ENCODE results near the gene SSC4D.
A peak's percentile ranks its signal among the peaks of the same experiment; 100 is the strongest.

The SSC4D gene

DNA sequence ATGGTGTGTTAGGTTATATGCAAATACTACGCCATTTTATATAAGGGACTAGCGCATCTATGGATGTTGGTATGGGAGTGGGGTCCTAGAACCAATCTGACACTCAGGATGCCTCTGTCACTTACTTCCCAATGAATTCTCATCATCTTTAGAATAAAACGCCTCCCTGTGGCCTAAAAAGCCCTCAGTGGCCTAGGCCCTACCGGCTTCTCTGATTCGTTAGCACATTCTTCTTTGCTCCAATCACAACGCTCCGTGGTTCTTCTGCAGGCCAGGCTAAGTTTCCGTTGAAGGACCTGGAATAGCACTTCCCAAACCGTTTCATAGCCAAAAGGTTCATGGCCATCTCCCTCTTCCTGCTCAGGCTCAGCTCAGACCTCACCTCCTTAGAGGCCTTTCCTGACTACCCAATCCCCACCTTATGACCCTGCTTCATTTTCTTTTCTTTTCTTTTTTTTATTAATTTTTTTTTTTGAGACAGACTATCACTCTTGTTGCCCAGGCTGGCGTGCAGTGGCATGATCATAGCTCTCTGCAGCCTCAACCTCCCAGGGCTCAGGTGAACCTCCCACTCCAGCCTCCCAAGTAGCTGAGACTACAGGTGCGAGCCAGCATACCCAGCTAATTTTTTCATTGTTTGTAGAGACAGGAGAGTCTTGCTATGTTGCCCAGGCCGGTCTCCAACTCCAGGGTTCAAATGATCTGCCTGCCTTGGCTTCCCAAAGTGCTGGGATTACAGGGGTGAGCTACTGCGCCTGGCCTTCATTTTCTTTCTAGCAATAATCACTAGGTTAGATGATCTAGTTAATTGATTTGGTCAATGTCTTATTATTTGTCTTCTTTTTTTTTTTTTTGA, 26.2 kb downstream of the SSC4D start:
- no peaks in the 10 kb centered on the region for H3K79me1 ChIP-seq (ENCODE audit: low read depth, low read length)
- H3K14ac ChIP-seq (ENCODE audit: low read length), result no peak overlapping the region
- H3K23ac ChIP-seq (ENCODE audit: low read depth, low read length, poor library complexity), result no peak overlapping the region
- no peaks in the 10 kb centered on the region for H3K36me3 ChIP-seq (replicated peaks in 1 of 2; ENCODE audit: control insufficient read depth in 2 of 2, insufficient read depth in 2 of 2, low read length in 2 of 2)
- H2AFZ ChIP-seq (ENCODE audit: low read length), result peak overlapping the region; percentile 28
- H3K9ac ChIP-seq (ENCODE audit: low read depth, low read length, poor library complexity), result no peak overlapping the region
- DNase-seq (ENCODE audit: low spot score), result no peak
- no peak overlapping the region for H2BK120ac ChIP-seq (ENCODE audit: low read depth, low read length)
- no peak overlapping the region for H2AK5ac ChIP-seq (ENCODE audit: low read depth, low read length)
- H4K8ac ChIP-seq (ENCODE audit: low read depth, low read length), result no peak overlapping the region
- H3K4me2 ChIP-seq (ENCODE audit: insufficient read depth, low read length, poor library complexity, severe bottlenecking), result no peak overlapping the region
- no peak overlapping the region for H3K4ac ChIP-seq (ENCODE audit: low read length)
- no peak overlapping the region for H4K91ac ChIP-seq (ENCODE audit: low read depth, low read length, poor library complexity)
- no peak overlapping the region for H3K4me3 ChIP-seq (ENCODE audit: low read length in 2 of 2)
- no peak overlapping the region for H2BK5ac ChIP-seq (ENCODE audit: low read length)
- no peaks in the 10 kb centered on the region for H3K27me3 ChIP-seq (ENCODE audit: control insufficient read depth in 3 of 3, insufficient read depth in 3 of 3, low read depth in 1 of 3, low read length in 3 of 3)
- no peak overlapping the region for H3K27ac ChIP-seq (replicated peaks; ENCODE audit: low read length)
- no peaks in the 10 kb centered on the region for H3K9me3 ChIP-seq (replicated peaks in 1 of 2; ENCODE audit: control insufficient read depth in 2 of 2, insufficient read depth in 1 of 2, low read depth in 1 of 2, low read length in 2 of 2)
- H3K18ac ChIP-seq (ENCODE audit: low read length), result no peak overlapping the region
- H2BK12ac ChIP-seq (ENCODE audit: low read length), result no peak overlapping the region
- no CpG with 5 or more reads among the region's 13 CpGs for WGBS, 2 donors (ENCODE audit: extremely low coverage in 2 of 2, insufficient read length in 2 of 2, insufficient replicate concordance in 1 of 2)
- H3K4me1 ChIP-seq (ENCODE audit: control insufficient read depth in 2 of 2, insufficient read depth in 1 of 2, low read depth in 1 of 2, low read length in 2 of 2), result peaks cover 0 to 2% of the 10 kb centered on the region in 2 donors
- no peak overlapping the region for H2BK15ac ChIP-seq (ENCODE audit: low read length)

DNA sequence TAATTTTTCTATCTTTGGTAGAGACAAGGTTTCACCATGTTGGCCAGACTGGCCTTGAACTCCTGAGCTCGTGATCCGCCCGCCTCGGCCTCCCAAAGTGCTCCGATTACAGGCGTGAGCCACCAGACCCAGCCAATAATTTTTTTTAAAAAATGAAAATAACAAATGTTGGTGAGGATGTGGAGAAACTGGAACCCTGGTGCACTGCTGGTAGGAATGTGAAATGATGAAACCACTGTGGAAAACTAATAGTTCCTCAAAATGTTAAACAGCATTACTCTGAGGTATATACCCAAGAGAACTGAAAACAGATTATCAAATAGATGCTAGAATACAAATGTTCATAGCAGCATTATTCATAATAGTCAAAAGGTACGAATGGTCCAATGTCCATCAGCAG, 27.7 kb downstream of the SSC4D start:
- H3K27ac ChIP-seq (replicated peaks; ENCODE audit: low read length), result no peak overlapping the region
- H2AK5ac ChIP-seq (ENCODE audit: low read depth, low read length), result no peak overlapping the region
- H3K9ac ChIP-seq (ENCODE audit: low read depth, low read length, poor library complexity), result no peak overlapping the region
- H2AFZ ChIP-seq (ENCODE audit: low read length), result no peak overlapping the region
- no peak for DNase-seq (ENCODE audit: low spot score)
- H2BK5ac ChIP-seq (ENCODE audit: low read length), result no peak overlapping the region
- H3K4ac ChIP-seq (ENCODE audit: low read length), result no peak overlapping the region
- H3K4me2 ChIP-seq (ENCODE audit: insufficient read depth, low read length, poor library complexity, severe bottlenecking), result no peak overlapping the region
- H3K36me3 ChIP-seq (replicated peaks in 1 of 2; ENCODE audit: control insufficient read depth in 2 of 2, insufficient read depth in 2 of 2, low read length in 2 of 2), result no peaks in the 10 kb centered on the region
- no peaks in the 10 kb centered on the region for H3K27me3 ChIP-seq (ENCODE audit: control insufficient read depth in 3 of 3, insufficient read depth in 3 of 3, low read depth in 1 of 3, low read length in 3 of 3)
- H3K79me1 ChIP-seq (ENCODE audit: low read depth, low read length), result no peaks in the 10 kb centered on the region
- no peak overlapping the region for H2BK120ac ChIP-seq (ENCODE audit: low read depth, low read length)
- H3K4me1 ChIP-seq (ENCODE audit: control insufficient read depth in 2 of 2, insufficient read depth in 1 of 2, low read depth in 1 of 2, low read length in 2 of 2), result peaks cover 0 to 2% of the 10 kb centered on the region in 2 donors
- H4K8ac ChIP-seq (ENCODE audit: low read depth, low read length), result no peak overlapping the region
- no peak overlapping the region for H3K23ac ChIP-seq (ENCODE audit: low read depth, low read length, poor library complexity)
- no peak overlapping the region for H2BK15ac ChIP-seq (ENCODE audit: low read length)
- no peak overlapping the region for H3K18ac ChIP-seq (ENCODE audit: low read length)
- no peak overlapping the region for H3K14ac ChIP-seq (ENCODE audit: low read length)
- no peak overlapping the region for H2BK12ac ChIP-seq (ENCODE audit: low read length)
- no peak overlapping the region for H4K91ac ChIP-seq (ENCODE audit: low read depth, low read length, poor library complexity)
- H3K4me3 ChIP-seq (ENCODE audit: low read length in 2 of 2), result no peak overlapping the region
- H3K9me3 ChIP-seq (replicated peaks in 1 of 2; ENCODE audit: control insufficient read depth in 2 of 2, insufficient read depth in 1 of 2, low read depth in 1 of 2, low read length in 2 of 2), result no peaks in the 10 kb centered on the region
- no CpG with 5 or more reads among the region's 7 CpGs for WGBS, 2 donors (ENCODE audit: extremely low coverage in 2 of 2, insufficient read length in 2 of 2, insufficient replicate concordance in 1 of 2)

DNA sequence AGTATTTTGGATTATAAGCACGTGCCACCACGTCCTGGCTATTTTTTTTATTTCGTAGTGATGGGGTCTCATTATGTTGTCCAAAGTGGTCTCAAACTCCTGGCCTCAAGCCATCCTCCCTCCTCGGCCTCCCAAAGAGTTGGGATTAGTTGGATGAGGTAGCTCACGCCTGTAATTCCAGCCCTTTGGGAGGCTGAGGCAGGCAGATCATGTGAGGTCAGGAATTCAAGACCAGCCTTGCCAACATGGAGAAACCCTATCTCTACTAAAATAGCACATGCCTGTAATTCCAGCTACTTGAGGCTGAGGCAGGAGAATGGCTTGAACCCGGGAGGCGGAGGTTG, 28.9 kb downstream of the SSC4D start:
- Histone ChIP-seq H3K4me2 (ENCODE audit: insufficient read depth, low read length, poor library complexity, severe bottlenecking) (no peak overlapping the region), H3K9ac (ENCODE audit: low read depth, low read length, poor library complexity) (no peak overlapping the region), H3K27ac (replicated peaks; ENCODE audit: low read length) (no peak overlapping the region), H3K36me3 (replicated peaks in 1 of 2; ENCODE audit: control insufficient read depth in 2 of 2, insufficient read depth in 2 of 2, low read length in 2 of 2) (no peaks in the 10 kb centered on the region), H3K79me1 (ENCODE audit: low read depth, low read length) (no peaks in the 10 kb centered on the region), H2BK120ac (ENCODE audit: low read depth, low read length) (no peak overlapping the region), H3K14ac (ENCODE audit: low read length) (no peak overlapping the region), H3K4me3 (ENCODE audit: low read length in 2 of 2) (peak overlapping the region in 1 of 2 donors; percentile 30), H4K91ac (ENCODE audit: low read depth, low read length, poor library complexity) (no peak overlapping the region), H2BK15ac (ENCODE audit: low read length) (no peak overlapping the region), H3K27me3 (ENCODE audit: control insufficient read depth in 3 of 3, insufficient read depth in 3 of 3, low read depth in 1 of 3, low read length in 3 of 3) (no peaks in the 10 kb centered on the region), H3K18ac (ENCODE audit: low read length) (no peak overlapping the region), H3K23ac (ENCODE audit: low read depth, low read length, poor library complexity) (no peak overlapping the region), H3K9me3 (replicated peaks in 1 of 2; ENCODE audit: control insufficient read depth in 2 of 2, insufficient read depth in 1 of 2, low read depth in 1 of 2, low read length in 2 of 2) (no peaks in the 10 kb centered on the region), H3K4ac (ENCODE audit: low read length) (no peak overlapping the region), H2AK5ac (ENCODE audit: low read depth, low read length) (no peak overlapping the region), H2AFZ (ENCODE audit: low read length) (peak overlapping the region; percentile 96), H2BK12ac (ENCODE audit: low read length) (no peak overlapping the region), H3K4me1 (ENCODE audit: control insufficient read depth in 2 of 2, insufficient read depth in 1 of 2, low read depth in 1 of 2, low read length in 2 of 2) (peaks cover 0 to 2% of the 10 kb centered on the region in 2 donors), H2BK5ac (ENCODE audit: low read length) (no peak overlapping the region), H4K8ac (ENCODE audit: low read depth, low read length) (no peak overlapping the region)
- WGBS, 2 donors (ENCODE audit: extremely low coverage in 2 of 2, insufficient read length in 2 of 2, insufficient replicate concordance in 1 of 2), result no CpG with 5 or more reads among the region's 7 CpGs
- DNase-seq (ENCODE audit: low spot score), result no peak

DNA sequence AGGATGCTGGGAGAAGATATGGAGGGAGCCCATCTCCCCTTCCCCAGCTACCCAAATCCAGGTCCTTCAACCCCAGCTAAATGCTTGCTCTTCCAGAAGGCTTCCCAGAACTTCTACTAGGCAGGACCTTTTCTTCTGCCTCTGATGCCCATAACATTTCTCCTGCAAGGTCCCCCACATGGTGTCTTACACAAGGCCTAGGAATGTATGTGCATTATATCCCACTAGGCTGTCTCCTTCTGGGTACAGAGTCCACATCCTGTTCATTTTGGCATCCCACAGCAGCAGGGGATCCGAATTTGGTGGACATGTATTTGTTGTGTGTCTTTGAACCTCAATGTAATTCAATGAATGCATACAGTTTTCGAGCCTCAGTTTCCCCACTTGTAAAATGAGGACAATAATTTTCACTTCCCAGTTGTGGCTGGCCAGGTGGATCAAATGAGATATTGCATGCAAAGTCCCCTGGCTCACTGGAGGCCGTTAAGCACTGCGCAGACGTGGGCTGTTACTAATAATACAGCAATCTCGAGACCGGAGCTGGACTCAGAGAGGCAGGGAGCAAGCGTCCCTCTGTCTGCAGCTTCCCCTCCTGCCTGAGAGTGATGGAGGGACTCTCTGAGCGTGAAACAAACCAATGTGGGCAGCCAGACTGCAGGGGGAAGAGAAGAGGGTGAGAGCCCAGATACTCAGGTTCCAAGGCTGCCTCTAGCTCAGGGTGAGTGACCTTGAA, 32.1 kb downstream of the SSC4D start:
- H3K9ac ChIP-seq (ENCODE audit: low read depth, low read length, poor library complexity), result no peak overlapping the region
- H2BK5ac ChIP-seq (ENCODE audit: low read length), result no peak overlapping the region
- H2BK120ac ChIP-seq (ENCODE audit: low read depth, low read length), result no peak overlapping the region
- no peaks in the 10 kb centered on the region for H3K27me3 ChIP-seq (ENCODE audit: control insufficient read depth in 3 of 3, insufficient read depth in 3 of 3, low read depth in 1 of 3, low read length in 3 of 3)
- H2BK12ac ChIP-seq (ENCODE audit: low read length), result no peak overlapping the region
- no CpG with 5 or more reads among the region's 9 CpGs for WGBS, 2 donors (ENCODE audit: extremely low coverage in 2 of 2, insufficient read length in 2 of 2, insufficient replicate concordance in 1 of 2)
- H4K8ac ChIP-seq (ENCODE audit: low read depth, low read length), result no peak overlapping the region
- H3K4me1 ChIP-seq (ENCODE audit: control insufficient read depth in 2 of 2, insufficient read depth in 1 of 2, low read depth in 1 of 2, low read length in 2 of 2), result peaks cover 0 to 2% of the 10 kb centered on the region in 2 donors
- no peak overlapping the region for H3K23ac ChIP-seq (ENCODE audit: low read depth, low read length, poor library complexity)
- H3K9me3 ChIP-seq (replicated peaks in 1 of 2; ENCODE audit: control insufficient read depth in 2 of 2, insufficient read depth in 1 of 2, low read depth in 1 of 2, low read length in 2 of 2), result no peaks in the 10 kb centered on the region
- H3K4me3 ChIP-seq (ENCODE audit: low read length in 2 of 2), result no peak overlapping the region
- no peaks in the 10 kb centered on the region for H3K79me1 ChIP-seq (ENCODE audit: low read depth, low read length)
- H4K91ac ChIP-seq (ENCODE audit: low read depth, low read length, poor library complexity), result no peak overlapping the region
- H3K27ac ChIP-seq (replicated peaks; ENCODE audit: low read length), result no peak overlapping the region
- no peaks in the 10 kb centered on the region for H3K36me3 ChIP-seq (replicated peaks in 1 of 2; ENCODE audit: control insufficient read depth in 2 of 2, insufficient read depth in 2 of 2, low read length in 2 of 2)
- no peak overlapping the region for H3K4me2 ChIP-seq (ENCODE audit: insufficient read depth, low read length, poor library complexity, severe bottlenecking)
- peak overlapping the region; percentile 67 for H2AFZ ChIP-seq (ENCODE audit: low read length)
- no peak overlapping the region for H3K4ac ChIP-seq (ENCODE audit: low read length)
- no peak overlapping the region for H3K18ac ChIP-seq (ENCODE audit: low read length)
- no peak overlapping the region for H2AK5ac ChIP-seq (ENCODE audit: low read depth, low read length)
- no peak for DNase-seq (ENCODE audit: low spot score)
- H2BK15ac ChIP-seq (ENCODE audit: low read length), result no peak overlapping the region
- H3K14ac ChIP-seq (ENCODE audit: low read length), result no peak overlapping the region

Data from neuronal stem cell (in vitro differentiated cells).